H1 (cell line): ENCODE data around the gene RGS2. TPM values are rescaled to one million over a fixed set of nuclear protein-coding genes. Genes with fewer than 3 reads are reported as not detected.

Experiments
- CTCF ChIA-PET: fragments of 300-600 bp; sonication (Branson Sonifier 250); formaldehyde crosslinking; loops from one replicate; lab custom pipeline; 2021; ENCODE audit not compliant: partially characterized antibody; lab: Charles Lee
- POLR2A ChIA-PET: fragments of 300-600 bp; sonication (Branson Sonifier 250); formaldehyde crosslinking; loops from one replicate; lab custom pipeline; 2021; ENCODE audit warnings: inconsistent platforms; ENCODE audit not compliant: partially characterized antibody; lab: Charles Lee
- DNase-seq, 2 experiments: peaks; one replicate each; pipeline versions ENCODE4 v3.0.0 to v3.0.0-alpha.2; 2010 to 2022; ENCODE audit warnings: low spot score in 2 of 2, low read depth in 1 of 2, mixed read lengths in 1 of 2
- FAIRE-seq: peaks from 2 replicates; lab custom pipeline; 2011; peaks lifted over from hg19 to GRCh38; lab: Jason Lieb, UNC
- H2AFZ ChIP-seq: 2 replicates; pipeline ENCODE4 v1.8.1; 2012; ENCODE audit warnings: low read length, inconsistent platforms
- H2AK5ac ChIP-seq: 2 replicates; pipeline ENCODE4 v1.6.1; 2013; ENCODE audit warnings: low read depth, low read length
- H2BK120ac ChIP-seq: replicated peaks from 2 replicates; pipeline ENCODE3; 2013; ENCODE audit warnings: low read depth, low read length, inconsistent platforms
- H2BK12ac ChIP-seq: 2 replicates; pipeline ENCODE4 v1.6.1; 2013; ENCODE audit warnings: low read depth, low read length
- H2BK15ac ChIP-seq: 2 replicates; pipeline ENCODE4 v1.6.1; 2013; ENCODE audit warnings: low read length
- H2BK20ac ChIP-seq: 2 replicates; pipeline ENCODE4 v1.6.1; 2013; ENCODE audit warnings: low read length
- H2BK5ac ChIP-seq: 2 replicates; pipeline ENCODE4 v1.6.1; 2013; ENCODE audit warnings: low read depth, low read length
- H3K14ac ChIP-seq: 2 replicates; pipeline ENCODE4 v1.6.1; 2013; ENCODE audit warnings: inconsistent platforms; ENCODE audit not compliant: insufficient read length
- H3K18ac ChIP-seq: 2 replicates; pipeline ENCODE4 v1.6.1; 2013; ENCODE audit warnings: low read length; ENCODE audit errors: extremely low read depth
- H3K23ac ChIP-seq: 2 replicates; pipeline ENCODE4 v1.6.1; 2013; ENCODE audit warnings: inconsistent platforms; ENCODE audit not compliant: insufficient read length
- H3K23me2 ChIP-seq: 2 replicates; pipeline ENCODE4 v1.6.1; 2013; ENCODE audit warnings: low read depth, low read length
- H3K27ac ChIP-seq: 2 replicates; pipeline ENCODE4 v1.6.1; 2011; ENCODE audit warnings: low read depth, low read length, inconsistent platforms
- H3K27me3 ChIP-seq, 4 experiments: replicated peaks in 1 of 4; 1 replicate in 1 of 4; 2 replicates in 3 of 4; pipeline versions ENCODE4 v1.6.1 to v1.8.1; 2011 to 2013; ENCODE audit warnings: low read length in 3 of 4, mild to moderate bottlenecking in 3 of 4, inconsistent platforms in 2 of 4, mixed read lengths in 2 of 4, moderate library complexity in 1 of 4; ENCODE audit not compliant: control insufficient read depth in 3 of 4, insufficient read depth in 3 of 4; ENCODE audit errors: extremely low read depth in 1 of 4
- H3K36me3 ChIP-seq, 4 experiments: 2 replicates each; pipeline versions ENCODE4 v1.6.1 to v1.8.1; 2011 to 2013; ENCODE audit warnings: mild to moderate bottlenecking in 4 of 4, low read length in 3 of 4, moderate library complexity in 2 of 4, control low read depth in 1 of 4, inconsistent platforms in 1 of 4; ENCODE audit not compliant: insufficient read depth in 4 of 4, control insufficient read depth in 2 of 4
- H3K4ac ChIP-seq: replicated peaks from 2 replicates; pipeline ENCODE3; 2013; ENCODE audit warnings: low read length, low read depth, mixed read lengths, inconsistent platforms; ENCODE audit not compliant: insufficient read length
- H3K4me1 ChIP-seq, 4 experiments: replicated peaks in 1 of 4; 1 replicate in 1 of 4; 2 replicates in 3 of 4; pipeline versions ENCODE4 v1.6.1 to v1.8.1; 2011 to 2013; ENCODE audit warnings: low read length in 3 of 4, inconsistent platforms in 2 of 4, mixed read lengths in 1 of 4; ENCODE audit not compliant: insufficient read depth in 4 of 4, control insufficient read depth in 3 of 4
- H3K4me2 ChIP-seq, 2 experiments: 2 replicates each; pipeline versions ENCODE4 v1.6.1 to v1.8.1; 2011 to 2013; ENCODE audit warnings: low read depth in 2 of 2, low read length in 2 of 2, control low read depth in 1 of 2, inconsistent platforms in 1 of 2, mild to moderate bottlenecking in 1 of 2; ENCODE audit not compliant: insufficient read depth in 1 of 2
- H3K4me3 ChIP-seq, 4 experiments: fragments of 200-600, 300-600 bp in 1 of 4; sonication (generic), shearing (Covaris generic), sonication (Bioruptor Twin) in 1 of 4; 2 replicates each; pipeline versions ENCODE4 v1.5.1 to v1.8.1; 2011 to 2016; ENCODE audit warnings: low read length in 4 of 4, low read depth in 3 of 4, control low read depth in 2 of 4, inconsistent platforms in 2 of 4, mild to moderate bottlenecking in 2 of 4, mixed read lengths in 1 of 4, moderate library complexity in 1 of 4; ENCODE audit not compliant: insufficient read depth in 2 of 4; ENCODE audit errors: extremely low read depth in 1 of 4
- H3K56ac ChIP-seq: replicated peaks from 2 replicates; pipeline ENCODE3; 2013; ENCODE audit warnings: low read depth, mild to moderate bottlenecking, mixed read lengths, low read length, inconsistent platforms; ENCODE audit not compliant: insufficient read length
- H3K79me1 ChIP-seq: 2 replicates; pipeline ENCODE4 v1.6.1; 2013; ENCODE audit warnings: low read depth, low read length, control low read depth
- H3K79me2 ChIP-seq, 2 experiments: 2 replicates each; pipeline versions ENCODE4 v1.6.1 to v1.8.1; 2012 to 2013; ENCODE audit warnings: low read length in 2 of 2, mild to moderate bottlenecking in 2 of 2, inconsistent platforms in 1 of 2; ENCODE audit not compliant: insufficient read depth in 2 of 2, control insufficient read depth in 1 of 2
- H3K9ac ChIP-seq, 4 experiments: replicated peaks in 1 of 4; 1 replicate in 1 of 4; 2 replicates in 3 of 4; pipeline versions ENCODE4 v1.6.1 to v1.8.1; 2011 to 2013; ENCODE audit warnings: low read depth in 3 of 4, low read length in 3 of 4, control low read depth in 2 of 4, mild to moderate bottlenecking in 2 of 4, moderate library complexity in 2 of 4, inconsistent platforms in 1 of 4; ENCODE audit errors: extremely low read depth in 1 of 4
- H3K9me3 ChIP-seq, 2 experiments: 2 replicates each; pipeline versions ENCODE4 v1.6.1 to v1.8.1; 2012 to 2013; ENCODE audit warnings: mild to moderate bottlenecking in 2 of 2, moderate library complexity in 2 of 2, control low read depth in 1 of 2, inconsistent platforms in 1 of 2, low read depth in 1 of 2, low read length in 1 of 2, mixed read lengths in 1 of 2; ENCODE audit not compliant: insufficient read depth in 2 of 2
- H4K20me1 ChIP-seq, 2 experiments: replicated peaks in 1 of 2; 2 replicates each; pipeline versions ENCODE3 to v1.8.1; 2011 to 2013; ENCODE audit warnings: inconsistent platforms in 2 of 2, low read length in 2 of 2, mild to moderate bottlenecking in 1 of 2; ENCODE audit not compliant: insufficient read depth in 2 of 2, control insufficient read depth in 1 of 2
- H4K5ac ChIP-seq: 2 replicates; pipeline ENCODE4 v1.6.1; 2013; ENCODE audit warnings: low read length, low read depth, mixed read lengths, inconsistent platforms; ENCODE audit not compliant: insufficient read length
- H4K8ac ChIP-seq: 2 replicates; pipeline ENCODE4 v1.8.0; 2013; ENCODE audit warnings: mild to moderate bottlenecking, moderate library complexity, low read length, inconsistent platforms; ENCODE audit not compliant: insufficient read depth; ENCODE audit errors: extremely low read depth
- H4K91ac ChIP-seq: replicated peaks from 2 replicates; pipeline ENCODE3; 2013; ENCODE audit warnings: low read length, mixed read lengths, inconsistent platforms; ENCODE audit not compliant: insufficient read length
- JUND ChIP-seq: IDR thresholded peaks from 2 replicates; pipeline ENCODE4 v1.6.1; 2011; ENCODE audit warnings: mild to moderate bottlenecking, improper control_type of control experiment, low read length
- NANOG ChIP-seq: IDR thresholded peaks from 2 replicates; pipeline ENCODE4 v1.6.1; 2011; ENCODE audit warnings: low read length, low read depth, mild to moderate bottlenecking, inconsistent platforms; ENCODE audit not compliant: insufficient read depth, poor library complexity, severe bottlenecking
- WGBS, 2 experiments: shearing (Covaris generic) in 1 of 2; methylation state at CpG; one replicate each; pipeline versions ENCODE4 v1.1.6 to v1.1.7; 2013 to 2015; ENCODE audit warnings: low lambda C conversion rate in 2 of 2, mixed read lengths in 2 of 2, inconsistent platforms in 1 of 2, low coverage in 1 of 2, missing lambda C conversion rate in 1 of 2; ENCODE audit not compliant: insufficient replicate concordance in 2 of 2, insufficient coverage in 1 of 2, insufficient read length in 1 of 2; ENCODE audit errors: extremely low coverage in 1 of 2, missing lambda C conversion rate in 1 of 2; 5-methylcytosine and 5-hydroxymethylcytosine counted together
- polyA plus RNA-seq, 7 experiments: library from polyadenylated mRNA; depleted of rRNA in 3 of 7; stranded (reverse) in 5 of 7; unstranded in 2 of 7; fragments of >200 nt in 5 of 7; fragments of 200-250 nt in 2 of 7; gene quantifications; 1 replicate in 5 of 7; 2 replicates in 1 of 7; 4 replicates in 1 of 7; pipeline versions ENCODE4 v1.2.1 to v1.2.3, GENCODE V29; 2011 to 2013; ENCODE audit warnings: missing spikeins in 2 of 7, mixed read lengths in 2 of 7
- total RNA-seq: library from RNA; stranded (reverse); fragmentation: NEBNext Ultra II Directional; extraction: Animal tissue kit (Norgen Biotek cat#: 25700); gene quantifications from 2 replicates; pipeline ENCODE4 v1.2.1, GENCODE V29; 2021

The RGS2 gene
- total and polyA plus RNA-seq, 2 of the 8 experiments (the other 6 are each of a cell fraction or from before 2014, with no cell fraction given), result 9.1 to 17.0 TPM

GRCh38 chr1:192826791-192827546, 18.1 kb downstream of the RGS2 start:
- Histone ChIP-seq H3K14ac (no peak overlapping the region), H3K18ac (no peak overlapping the region), H4K91ac (no peak overlapping the region), H2AK5ac (no peak overlapping the region), H4K5ac (no peak overlapping the region), H2BK15ac (no peak overlapping the region), H3K4me1 (peaks cover 0 to 4% (median 0%) of the 10 kb centered on the region in 4 experiments; a peak in 1 of 7 replicates), H3K56ac (no peak overlapping the region), H3K4me3 (no peak overlapping the region), H3K9ac (no peak overlapping the region), H3K79me1 (no peaks in the 10 kb centered on the region), H3K79me2 (no peaks in the 10 kb centered on the region), H3K23ac (no peak overlapping the region), H2BK5ac (no peak overlapping the region), H3K27ac (no peak overlapping the region), H3K36me3 (no peaks in the 10 kb centered on the region), H2BK120ac (no peak overlapping the region), H4K20me1 (no peaks in the 10 kb centered on the region), H3K27me3 (peaks cover 0 to 2% (median 0%) of the 10 kb centered on the region in 4 experiments; a peak in 1 of 7 replicates), H3K9me3 (no peaks in the 10 kb centered on the region), H3K4me2 (no peak overlapping the region), H2AFZ (no peak overlapping the region), H3K23me2 (no peaks in the 10 kb centered on the region), H2BK20ac (no peak overlapping the region), H2BK12ac (no peak overlapping the region), H4K8ac (no peak overlapping the region), H3K4ac (no peak overlapping the region)
- DNase-seq (no peak), FAIRE-seq (no peak)
- TF ChIP-seq JUND (0 out of 2 replicates have a peak, but pooled peaks have one; percentile 11), NANOG (no peak)
- CTCF ChIA-PET, result no interaction called here
- POLR2A ChIA-PET, result interaction anchor here (1.2 kb wide), 1 partner anchor 18 kb away, joined by 4 read pairs; no protein-coding TSS in a partner anchor
- WGBS, 2 experiments, result 79% methylated on average over 4 of the region's 4 CpGs; no CpG with 5 or more reads in 1 of the 2 experiments
